ES-I3 (cell line): ENCODE measurements around the gene KLF7.

ENCODE experiments used
- H3K36me3 ChIP-seq: 2 replicates; pipeline ENCODE4 v1.6.1; 2013; ENCODE audit warnings: mild to moderate bottlenecking, low read length, control low read depth, moderate library complexity; ENCODE audit not compliant: insufficient read depth
- H3K4me1 ChIP-seq: 2 replicates; pipeline ENCODE4 v1.6.1; 2013; ENCODE audit warnings: mild to moderate bottlenecking, control low read depth, low read length; ENCODE audit not compliant: insufficient read depth
- H3K9ac ChIP-seq: 2 replicates; pipeline ENCODE4 v1.6.1; 2013; ENCODE audit warnings: low read depth, mild to moderate bottlenecking, low read length, moderate library complexity
- H3K9me3 ChIP-seq: 2 replicates; pipeline ENCODE4 v1.6.1; 2013; ENCODE audit warnings: mild to moderate bottlenecking, low read length, moderate library complexity; ENCODE audit not compliant: control insufficient read depth, insufficient read depth

KLF7 gene

DNA sequence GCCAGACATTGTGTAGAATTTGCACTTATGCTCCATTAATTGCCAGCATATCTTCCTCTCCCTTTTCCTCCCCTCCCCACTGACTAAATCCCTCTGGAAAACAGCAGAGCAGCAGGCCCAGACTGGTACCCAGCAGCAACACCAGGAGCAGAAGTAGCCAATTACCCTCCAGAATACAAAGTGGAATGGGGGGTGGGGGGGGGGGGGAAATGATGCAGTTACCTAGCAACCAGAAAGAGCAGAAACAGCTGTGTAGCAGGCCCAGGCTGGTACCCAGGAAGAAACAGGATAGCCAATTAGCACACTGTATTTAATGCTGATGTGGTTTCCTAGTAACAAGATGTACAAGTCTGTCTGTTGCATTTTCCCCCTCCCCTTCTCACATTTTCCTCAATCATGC lies 52.3 kb downstream of the KLF7 start:
- Histone ChIP-seq H3K9ac (no peak overlapping the region), H3K36me3 (0 out of 2 replicates have a peak, but pooled peaks cover 3% of the 10 kb centered on the region)

GRCh38 chr2:207112785-207113184 lies 53.0 kb downstream of the KLF7 start:
- no peaks in the 10 kb centered on the region for H3K9me3 ChIP-seq
- no peak overlapping the region for H3K9ac ChIP-seq
- H3K4me1 ChIP-seq, result peaks cover 1% of the 10 kb centered on the region
- H3K36me3 ChIP-seq, result peaks cover 5% of the 10 kb centered on the region; the same call in 1 of the 2 replicates

More for the DNA sequence above, 52.3 kb downstream of the KLF7 start:
- H3K4me1 ChIP-seq, result peaks cover 3% of the 10 kb centered on the region
- H3K9me3 ChIP-seq, result no peaks in the 10 kb centered on the region

DNA sequence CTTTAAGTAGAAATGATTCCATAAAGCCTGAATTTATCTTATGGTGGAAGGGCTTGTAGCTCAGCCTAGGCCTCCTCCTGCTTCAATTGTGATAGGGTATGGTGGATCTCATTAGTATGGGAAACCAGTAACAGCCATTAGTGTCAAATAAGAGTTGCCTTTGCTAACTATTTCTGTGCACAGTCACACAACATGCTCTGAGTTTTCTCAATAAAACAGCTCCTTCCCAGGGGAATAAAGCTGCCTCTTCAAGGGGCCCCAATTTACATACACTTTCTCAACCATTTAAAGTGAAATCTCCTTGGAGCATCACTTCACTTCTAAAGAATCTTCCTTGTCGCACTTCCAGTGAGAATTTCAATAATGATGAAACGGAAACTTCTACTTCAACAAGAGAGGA lies 53.4 kb downstream of the KLF7 start:
- H3K4me1 ChIP-seq, result no peaks in the 10 kb centered on the region; the same call in 1 of the 2 replicates
- no peak overlapping the region for H3K9ac ChIP-seq
- H3K36me3 ChIP-seq, result peaks cover 5% of the 10 kb centered on the region; the same call in 1 of the 2 replicates
- H3K9me3 ChIP-seq, result no peaks in the 10 kb centered on the region

DNA sequence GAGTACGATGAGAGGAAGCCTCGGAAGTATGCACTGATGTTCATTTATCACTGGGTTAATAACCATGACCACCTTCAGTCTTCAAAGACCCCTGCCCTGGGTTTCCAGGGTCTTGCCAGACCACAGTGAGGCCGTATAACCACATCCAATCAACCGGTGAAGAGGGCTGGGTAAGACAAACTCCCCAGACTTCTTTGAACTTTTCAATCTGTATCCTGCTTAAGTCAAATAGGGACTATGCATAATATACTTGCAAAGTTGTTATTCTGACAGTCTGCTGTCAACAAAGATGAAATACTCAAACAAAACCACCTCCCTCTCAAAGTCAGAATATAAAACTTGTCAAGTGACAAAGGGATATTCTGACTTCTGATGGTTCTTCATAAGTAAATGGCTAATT lies 54.0 kb downstream of the KLF7 start:
- H3K9ac ChIP-seq, result no peak overlapping the region
- H3K4me1 ChIP-seq, result no peaks in the 10 kb centered on the region; the same call in 1 of the 2 replicates
- peaks cover 5% of the 10 kb centered on the region; the same call in 1 of the 2 replicates for H3K36me3 ChIP-seq
- no peaks in the 10 kb centered on the region for H3K9me3 ChIP-seq

DNA sequence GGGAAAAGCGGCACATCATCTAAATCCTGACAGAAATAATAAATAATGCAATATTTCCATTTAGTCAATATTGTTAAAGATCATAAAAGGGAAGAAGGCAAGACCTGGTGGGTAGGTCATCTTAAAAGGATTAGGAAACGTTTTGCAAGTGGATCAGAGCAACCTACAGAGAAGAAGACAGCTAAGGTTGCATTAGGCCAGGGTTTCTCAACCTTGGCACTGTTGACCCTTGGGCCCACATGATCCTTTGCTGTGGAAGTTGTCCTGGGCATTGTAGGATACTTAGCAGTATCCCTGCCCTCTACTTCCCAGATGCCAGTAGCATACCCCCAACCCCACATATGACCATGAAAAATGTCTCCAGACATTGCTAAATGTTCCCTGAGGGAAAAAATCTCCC lies 55.0 kb downstream of the KLF7 start:
- no peak overlapping the region for H3K9ac ChIP-seq
- no peaks in the 10 kb centered on the region for H3K9me3 ChIP-seq
- H3K4me1 ChIP-seq, result no peaks in the 10 kb centered on the region; the same call in 1 of the 2 replicates
- H3K36me3 ChIP-seq, result peaks cover 5% of the 10 kb centered on the region; the same call in 1 of the 2 replicates

DNA sequence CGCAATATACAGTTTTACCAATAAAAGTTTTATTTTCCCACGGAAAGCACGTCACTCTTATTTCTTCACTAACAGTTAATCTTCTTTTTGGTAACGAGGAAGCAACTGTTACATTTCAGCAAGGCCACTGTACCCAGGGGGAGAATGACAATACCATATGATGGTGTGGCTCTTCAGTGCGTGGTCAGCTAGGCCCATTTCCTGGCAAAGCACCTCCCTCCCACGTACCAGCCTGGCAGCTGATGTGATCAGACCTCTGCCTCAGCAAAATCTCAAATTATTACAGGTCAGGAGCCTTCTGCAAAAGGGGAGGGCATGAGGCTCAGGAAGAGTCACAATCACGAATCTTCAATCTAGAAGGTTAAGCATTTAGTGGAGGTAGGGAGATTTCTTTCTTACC lies 55.4 kb downstream of the KLF7 start:
- Histone ChIP-seq H3K9ac (no peak overlapping the region), H3K4me1 (no peaks in the 10 kb centered on the region; the same call in 1 of the 2 replicates), H3K36me3 (peaks cover 5% of the 10 kb centered on the region; the same call in 1 of the 2 replicates), H3K9me3 (no peaks in the 10 kb centered on the region)

DNA sequence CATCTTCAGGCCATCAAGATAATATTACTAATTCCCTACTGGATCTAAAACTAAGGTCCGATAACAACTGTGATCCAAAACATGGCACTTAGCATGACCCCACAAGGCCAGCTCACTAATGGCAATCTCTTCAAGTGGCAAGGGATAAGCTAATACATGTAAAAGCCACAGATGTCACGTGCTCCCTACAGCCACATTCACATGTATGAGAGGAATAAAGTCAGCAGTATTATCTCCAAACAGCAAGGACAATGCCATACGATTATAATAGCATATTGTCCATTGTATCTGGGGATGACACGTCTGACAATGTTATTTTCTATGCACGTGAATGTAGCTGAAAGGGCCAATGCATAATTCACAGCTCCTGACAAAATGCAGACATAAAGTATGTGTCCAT lies 56.0 kb downstream of the KLF7 start:
- Histone ChIP-seq H3K4me1 (no peaks in the 10 kb centered on the region; the same call in 1 of the 2 replicates), H3K9ac (no peak overlapping the region), H3K36me3 (peaks cover 5% of the 10 kb centered on the region; the same call in 1 of the 2 replicates), H3K9me3 (no peaks in the 10 kb centered on the region)

DNA sequence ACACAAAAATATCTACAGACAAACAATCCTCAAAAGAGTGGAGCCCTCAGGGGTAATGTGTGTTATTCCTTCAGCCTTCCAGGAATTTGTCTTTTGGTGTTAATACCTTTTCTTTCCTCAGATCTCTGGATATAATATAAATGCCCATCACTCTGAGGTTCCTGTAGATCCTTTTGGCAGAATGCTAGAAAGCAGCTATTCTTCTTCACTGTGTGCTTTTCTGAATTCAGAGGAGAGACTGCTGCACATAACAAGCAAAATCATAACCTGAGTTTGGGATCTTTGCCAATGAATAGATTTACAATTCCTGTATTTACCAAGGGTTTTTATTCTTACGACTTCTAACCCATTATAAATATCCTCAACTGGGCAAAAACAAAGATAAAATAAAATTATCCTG lies 57.3 kb downstream of the KLF7 start:
- no peak overlapping the region for H3K9ac ChIP-seq
- H3K4me1 ChIP-seq, result peaks cover 2% of the 10 kb centered on the region; the same call in 1 of the 2 replicates
- peaks cover 5% of the 10 kb centered on the region; the same call in 1 of the 2 replicates for H3K36me3 ChIP-seq
- H3K9me3 ChIP-seq, result no peaks in the 10 kb centered on the region

- no peaks in the 10 kb centered on the region for H3K9me3 ChIP-seq
- peaks cover 5% of the 10 kb centered on the region; the same call in 1 of the 2 replicates for H3K4me1 ChIP-seq
- H3K9ac ChIP-seq, result no peak overlapping the region
- H3K36me3 ChIP-seq, result peaks cover 5% of the 10 kb centered on the region; the same call in 1 of the 2 replicates
These were observed 58.2 kb downstream of the KLF7 start for GRCh38 chr2:207107551-207107950.

DNA sequence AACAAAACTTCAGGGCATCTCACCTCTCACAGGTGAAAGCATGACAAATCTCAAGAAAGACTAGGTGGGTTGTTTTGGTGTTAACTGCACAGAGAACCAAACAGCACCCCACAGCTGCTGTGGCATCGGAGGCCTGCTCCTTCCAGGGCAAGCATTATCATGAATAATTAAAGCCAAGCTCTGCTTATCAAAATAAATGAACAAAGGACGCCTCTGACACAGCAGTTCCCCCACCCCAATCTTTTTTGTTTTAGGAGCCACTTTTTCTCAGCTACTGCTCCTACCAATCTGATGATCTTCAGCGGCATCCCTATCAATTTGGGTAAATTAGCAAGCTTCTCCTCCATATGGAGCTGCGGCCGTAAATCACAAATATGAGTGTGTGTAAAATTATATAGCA lies 58.6 kb downstream of the KLF7 start:
- peaks cover 5% of the 10 kb centered on the region; the same call in 1 of the 2 replicates for H3K4me1 ChIP-seq
- H3K9me3 ChIP-seq, result no peaks in the 10 kb centered on the region
- no peak overlapping the region for H3K9ac ChIP-seq
- H3K36me3 ChIP-seq, result peaks cover 5% of the 10 kb centered on the region; the same call in 1 of the 2 replicates

DNA sequence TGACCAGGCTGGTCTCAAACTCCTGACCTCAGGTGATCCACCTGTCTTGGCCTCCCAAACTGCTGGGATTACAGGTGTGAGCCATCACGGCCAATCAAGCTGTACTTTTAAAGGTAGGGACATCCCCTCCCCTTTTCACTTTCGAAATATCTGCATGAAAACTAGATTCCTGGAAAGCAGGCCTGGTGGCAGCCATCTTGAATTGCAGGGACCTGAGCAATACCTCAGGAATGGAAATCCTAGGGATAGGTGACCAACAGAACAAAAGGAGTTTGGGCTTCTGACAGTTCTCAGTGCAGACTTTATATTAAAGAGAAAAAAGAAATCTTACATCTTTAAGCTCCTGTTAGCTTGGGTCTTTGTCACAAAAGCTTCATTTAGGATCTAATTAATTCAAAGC lies 62.6 kb downstream of the KLF7 start:
- Histone ChIP-seq H3K9me3 (no peaks in the 10 kb centered on the region), H3K9ac (no peak overlapping the region), H3K4me1 (peaks cover 8% of the 10 kb centered on the region), H3K36me3 (peaks cover 13% of the 10 kb centered on the region)

DNA sequence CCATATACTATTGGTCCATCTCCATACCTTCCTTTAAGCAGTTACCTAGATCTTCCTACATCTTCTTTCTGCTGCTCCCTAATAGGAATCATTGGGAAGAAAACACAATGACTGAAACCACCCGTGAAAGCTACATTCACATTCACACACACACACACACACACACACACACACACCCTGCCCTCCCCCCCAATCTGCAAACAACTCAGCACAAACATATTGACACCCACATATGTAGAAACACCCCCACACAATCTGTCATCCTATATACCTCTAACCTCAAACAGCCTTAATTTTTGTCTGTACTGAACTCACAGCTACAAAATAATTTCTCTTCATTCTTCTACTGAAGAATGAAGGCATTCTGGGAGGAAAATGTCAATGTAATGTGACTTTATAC lies 63.8 kb downstream of the KLF7 start:
- Histone ChIP-seq H3K4me1 (peaks cover 14% of the 10 kb centered on the region), H3K9me3 (no peaks in the 10 kb centered on the region), H3K9ac (no peak overlapping the region), H3K36me3 (peaks cover 11% of the 10 kb centered on the region)

DNA sequence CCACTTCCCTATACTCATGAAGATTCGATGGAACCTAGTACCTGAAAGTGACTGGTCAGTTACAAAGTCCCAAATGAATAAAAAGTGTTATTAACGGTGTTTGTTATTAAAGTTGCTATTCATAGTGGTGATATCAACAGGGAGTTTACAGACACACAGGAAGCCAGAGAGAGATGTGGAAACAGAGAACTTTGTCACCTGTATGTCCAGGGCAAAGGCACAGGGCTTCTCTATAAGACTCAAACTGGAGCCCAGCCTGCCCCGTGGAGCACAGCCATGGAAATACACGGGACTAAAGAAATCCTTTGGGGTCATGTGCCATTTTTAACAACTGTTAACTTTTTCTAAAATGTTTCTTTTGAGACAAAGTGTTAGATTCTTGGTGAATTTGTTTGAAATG lies 68.5 kb downstream of the KLF7 start:
- Histone ChIP-seq H3K36me3 (peaks cover 11% of the 10 kb centered on the region), H3K9ac (no peak overlapping the region), H3K4me1 (peaks cover 40% of the 10 kb centered on the region), H3K9me3 (no peaks in the 10 kb centered on the region)

DNA sequence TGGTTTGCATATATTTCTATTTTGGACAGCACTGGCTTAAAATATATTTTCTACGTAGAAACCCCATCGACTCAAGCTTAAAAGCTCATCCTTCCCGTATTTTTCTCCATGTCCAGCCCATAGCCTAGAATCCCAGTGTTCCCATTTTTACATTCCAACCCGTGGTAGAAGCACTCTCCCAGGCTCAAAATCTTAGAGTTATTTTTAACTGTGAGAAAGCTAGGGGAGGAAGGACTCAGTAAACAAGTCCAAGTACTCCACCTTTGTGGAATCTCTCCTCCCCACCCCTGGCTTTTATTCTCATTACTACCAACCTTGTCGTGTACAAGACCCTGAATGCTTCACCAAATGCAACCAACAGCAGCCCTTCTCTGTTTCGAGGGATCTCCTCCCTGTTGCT lies 69.8 kb downstream of the KLF7 start:
- no peak overlapping the region for H3K9ac ChIP-seq
- H3K4me1 ChIP-seq, result peaks cover 52% of the 10 kb centered on the region
- peaks cover 6% of the 10 kb centered on the region for H3K36me3 ChIP-seq
- H3K9me3 ChIP-seq, result no peaks in the 10 kb centered on the region

DNA sequence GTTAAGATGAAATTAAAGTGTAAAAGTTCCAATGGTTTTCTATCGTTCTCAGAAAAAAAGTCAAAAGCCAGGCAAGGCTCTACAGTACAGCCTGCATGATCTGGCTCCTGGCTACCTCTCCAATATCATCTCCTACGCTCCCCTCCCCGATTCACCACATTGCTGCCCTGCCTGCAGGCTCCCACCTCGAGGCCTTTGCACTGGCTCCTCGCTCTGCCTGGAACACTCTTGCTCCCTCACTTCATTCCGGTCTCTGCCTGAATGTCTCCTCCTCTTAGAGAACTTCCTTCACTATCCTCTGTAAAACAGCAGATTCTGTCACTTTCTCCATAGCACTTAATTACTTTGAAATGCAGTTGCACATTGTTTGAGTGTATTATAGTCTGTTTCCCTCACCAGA lies 72.5 kb downstream of the KLF7 start:
- peaks cover 62% of the 10 kb centered on the region for H3K4me1 ChIP-seq
- H3K36me3 ChIP-seq, result peaks cover 11% of the 10 kb centered on the region

More for the DNA sequence above, 72.5 kb downstream of the KLF7 start:
- Histone ChIP-seq H3K9me3 (no peaks in the 10 kb centered on the region), H3K9ac (no peak overlapping the region)
